OCI-LY1 (cell line): ENCODE results near the gene BSPRY.
A peak's percentile ranks its signal among the peaks of the same experiment; 100 is the strongest.

Source experiments
- H2AFZ ChIP-seq: fragments of 200-600 bp; sonication (generic), shearing (Covaris generic); 2 replicates; pipeline ENCODE4 v1.6.0; 2014; ENCODE audit warnings: antibody characterized with exemption, mild to moderate bottlenecking, low read length
- H3F3A ChIP-seq: fragments of 200-600 bp; sonication (generic), shearing (Covaris generic); 2 replicates; pipeline ENCODE4 v1.6.0; 2014; ENCODE audit warnings: mild to moderate bottlenecking, antibody characterized with exemption, low read length, moderate library complexity; ENCODE audit not compliant: insufficient read depth
- H3K27ac ChIP-seq: fragments of 200-600 bp; sonication (generic); 2 replicates; pipeline ENCODE4 v1.5.1; 2014; ENCODE audit warnings: low read length, mixed run types, mild to moderate bottlenecking, low read depth; ENCODE audit not compliant: poor library complexity, severe bottlenecking
- H3K27me3 ChIP-seq: fragments of 200-600 bp; sonication (generic); 2 replicates; pipeline ENCODE4 v1.6.0; 2014; ENCODE audit warnings: antibody characterized with exemption, mild to moderate bottlenecking, low read length, moderate library complexity; ENCODE audit not compliant: insufficient read depth
- H3K36me3 ChIP-seq: fragments of 200-600 bp; sonication (generic); 2 replicates; pipeline ENCODE4 v1.6.1; 2014; ENCODE audit warnings: mild to moderate bottlenecking, antibody characterized with exemption, low read length, moderate library complexity, mixed read lengths; ENCODE audit not compliant: insufficient read depth
- H3K4me1 ChIP-seq: fragments of 200-600 bp; sonication (generic); 2 replicates; pipeline ENCODE4 v1.5.1; 2014; ENCODE audit warnings: mild to moderate bottlenecking, low read length, moderate library complexity; ENCODE audit not compliant: insufficient read depth, severe bottlenecking
- H3K4me2 ChIP-seq: fragments of 200-600 bp; sonication (generic), shearing (Covaris generic); 2 replicates; pipeline ENCODE4 v1.6.1; 2014; ENCODE audit warnings: low read length
- H3K4me3 ChIP-seq: fragments of 200-600 bp; sonication (generic); 2 replicates; pipeline ENCODE4 v1.5.1; 2014; ENCODE audit warnings: low read length, low read depth, mild to moderate bottlenecking, mixed read lengths; ENCODE audit not compliant: poor library complexity, severe bottlenecking
- H3K79me2 ChIP-seq: fragments of 200-600 bp; shearing (Covaris generic); 2 replicates; pipeline ENCODE4 v1.6.1; 2016; ENCODE audit warnings: mixed run types, low read length, mixed read lengths; ENCODE audit not compliant: insufficient read depth
- H3K9ac ChIP-seq: fragments of 200-600 bp; sonication (generic), shearing (Covaris generic); 2 replicates; pipeline ENCODE4 v1.6.1; 2014; ENCODE audit warnings: mild to moderate bottlenecking, low read length, mixed read lengths
- H3K9me2 ChIP-seq: fragments of 200-600 bp; sonication (generic), shearing (Covaris generic); 2 replicates; pipeline ENCODE4 v1.6.1; 2014; ENCODE audit warnings: low read depth, mild to moderate bottlenecking, low read length, mixed read lengths
- H3K9me3 ChIP-seq: fragments of 200-600 bp; shearing (Covaris generic); 2 replicates; pipeline ENCODE4 v1.6.1; 2014; ENCODE audit warnings: low read length, mixed read lengths
- H4K20me1 ChIP-seq: fragments of 200-600 bp; sonication (generic), shearing (Covaris generic); 2 replicates; pipeline ENCODE4 v1.6.0; 2016; ENCODE audit warnings: mild to moderate bottlenecking, low read length; ENCODE audit not compliant: insufficient read depth
- EZH2 ChIP-seq: fragments of 200-600 bp; sonication (generic), shearing (Covaris generic); IDR thresholded peaks from 2 replicates; pipeline ENCODE4 v1.8.0; 2017; ENCODE audit warnings: borderline replicate concordance, mixed run types, mild to moderate bottlenecking, antibody characterized with exemption, low read length, moderate library complexity, mixed read lengths
- TF ChIP-seq, protein P1 (sequence below): fragments of 200-600 bp; sonication (generic), shearing (Covaris generic); IDR thresholded peaks from 2 replicates; pipeline ENCODE4 v1.5.1; 2017; ENCODE audit warnings: mild to moderate bottlenecking, antibody characterized with exemption, low read length, moderate library complexity, mixed read lengths

The BSPRY gene

DNA sequence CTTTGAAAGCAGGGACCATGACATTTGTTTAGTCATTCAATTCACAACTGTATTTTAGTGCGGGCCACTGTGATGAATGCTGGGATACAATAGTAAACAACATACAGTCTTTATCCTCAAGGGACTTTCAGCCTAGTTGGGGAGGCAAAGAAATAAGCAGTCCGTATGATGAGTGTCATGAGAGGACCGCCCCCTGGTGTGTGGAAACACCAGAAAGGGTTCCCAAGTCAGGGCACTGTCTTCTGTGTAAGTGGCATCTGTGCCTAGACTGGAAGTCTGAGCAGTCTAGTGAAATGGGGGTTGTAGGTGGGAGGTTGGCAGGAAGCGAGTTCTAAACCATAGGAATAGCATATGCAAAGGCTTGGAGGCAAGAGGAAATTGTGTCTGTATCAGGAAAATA, 68.0 kb downstream of the BSPRY start:
- H3K4me1 ChIP-seq: peaks cover 16% of the 10 kb centered on the region
- TF ChIP-seq EZH2: no peak
- TF ChIP-seq, protein P1, sequence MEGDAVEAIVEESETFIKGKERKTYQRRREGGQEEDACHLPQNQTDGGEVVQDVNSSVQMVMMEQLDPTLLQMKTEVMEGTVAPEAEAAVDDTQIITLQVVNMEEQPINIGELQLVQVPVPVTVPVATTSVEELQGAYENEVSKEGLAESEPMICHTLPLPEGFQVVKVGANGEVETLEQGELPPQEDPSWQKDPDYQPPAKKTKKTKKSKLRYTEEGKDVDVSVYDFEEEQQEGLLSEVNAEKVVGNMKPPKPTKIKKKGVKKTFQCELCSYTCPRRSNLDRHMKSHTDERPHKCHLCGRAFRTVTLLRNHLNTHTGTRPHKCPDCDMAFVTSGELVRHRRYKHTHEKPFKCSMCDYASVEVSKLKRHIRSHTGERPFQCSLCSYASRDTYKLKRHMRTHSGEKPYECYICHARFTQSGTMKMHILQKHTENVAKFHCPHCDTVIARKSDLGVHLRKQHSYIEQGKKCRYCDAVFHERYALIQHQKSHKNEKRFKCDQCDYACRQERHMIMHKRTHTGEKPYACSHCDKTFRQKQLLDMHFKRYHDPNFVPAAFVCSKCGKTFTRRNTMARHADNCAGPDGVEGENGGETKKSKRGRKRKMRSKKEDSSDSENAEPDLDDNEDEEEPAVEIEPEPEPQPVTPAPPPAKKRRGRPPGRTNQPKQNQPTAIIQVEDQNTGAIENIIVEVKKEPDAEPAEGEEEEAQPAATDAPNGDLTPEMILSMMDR: peak; percentile 35; the same call in 1 of the 2 replicates
- H3K4me2 ChIP-seq: no peak overlapping the region

More for the DNA sequence above, 68.0 kb downstream of the BSPRY start:
- Histone ChIP-seq H3K79me2 (no peaks in the 10 kb centered on the region), H3K9ac (no peak overlapping the region), H3K27me3 (no peaks in the 10 kb centered on the region), H2AFZ (no peak overlapping the region), H3K36me3 (no peaks in the 10 kb centered on the region), H3K27ac (no peak overlapping the region), H4K20me1 (no peaks in the 10 kb centered on the region), H3K9me3 (no peaks in the 10 kb centered on the region), H3F3A (no peaks in the 10 kb centered on the region), H3K4me3 (no peak overlapping the region), H3K9me2 (no peaks in the 10 kb centered on the region)
